Measurements from ENCODE around the gene HHATL.

GRCh38 chr3:42693530-42693930, 9.1 kb downstream of the HHATL start:
- TF ChIP-seq, protein P1, sequence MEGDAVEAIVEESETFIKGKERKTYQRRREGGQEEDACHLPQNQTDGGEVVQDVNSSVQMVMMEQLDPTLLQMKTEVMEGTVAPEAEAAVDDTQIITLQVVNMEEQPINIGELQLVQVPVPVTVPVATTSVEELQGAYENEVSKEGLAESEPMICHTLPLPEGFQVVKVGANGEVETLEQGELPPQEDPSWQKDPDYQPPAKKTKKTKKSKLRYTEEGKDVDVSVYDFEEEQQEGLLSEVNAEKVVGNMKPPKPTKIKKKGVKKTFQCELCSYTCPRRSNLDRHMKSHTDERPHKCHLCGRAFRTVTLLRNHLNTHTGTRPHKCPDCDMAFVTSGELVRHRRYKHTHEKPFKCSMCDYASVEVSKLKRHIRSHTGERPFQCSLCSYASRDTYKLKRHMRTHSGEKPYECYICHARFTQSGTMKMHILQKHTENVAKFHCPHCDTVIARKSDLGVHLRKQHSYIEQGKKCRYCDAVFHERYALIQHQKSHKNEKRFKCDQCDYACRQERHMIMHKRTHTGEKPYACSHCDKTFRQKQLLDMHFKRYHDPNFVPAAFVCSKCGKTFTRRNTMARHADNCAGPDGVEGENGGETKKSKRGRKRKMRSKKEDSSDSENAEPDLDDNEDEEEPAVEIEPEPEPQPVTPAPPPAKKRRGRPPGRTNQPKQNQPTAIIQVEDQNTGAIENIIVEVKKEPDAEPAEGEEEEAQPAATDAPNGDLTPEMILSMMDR (IDR thresholded peaks at IDR 0.05) = no peak
- TF ChIP-seq POLR2AphosphoS5 (IDR thresholded peaks at IDR 0.05) = no peak
